ENCODE measurements around the gene HIF1AN.

DNA sequence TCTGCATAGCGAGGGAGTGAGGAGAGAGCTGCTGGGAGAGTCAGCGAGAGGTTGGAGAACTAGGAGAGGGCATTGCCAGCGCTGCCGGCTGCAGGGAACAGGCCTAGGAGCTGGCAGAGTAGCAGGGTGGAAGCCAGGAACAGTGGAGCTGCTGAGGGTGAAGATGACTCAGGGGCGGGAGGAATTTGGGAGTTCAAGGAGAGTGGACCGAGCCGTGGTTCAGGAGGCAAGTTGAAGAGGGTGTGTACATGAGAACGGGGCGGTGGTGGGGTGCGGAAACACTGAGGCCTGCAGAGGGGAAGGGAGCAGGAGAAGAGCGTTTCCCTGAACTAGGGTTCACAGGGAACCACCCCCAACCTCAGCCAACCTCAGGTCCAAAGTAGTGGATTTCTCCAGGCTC lies 31.5 kb downstream of the HIF1AN start:
- TF ChIP-seq, protein P1, sequence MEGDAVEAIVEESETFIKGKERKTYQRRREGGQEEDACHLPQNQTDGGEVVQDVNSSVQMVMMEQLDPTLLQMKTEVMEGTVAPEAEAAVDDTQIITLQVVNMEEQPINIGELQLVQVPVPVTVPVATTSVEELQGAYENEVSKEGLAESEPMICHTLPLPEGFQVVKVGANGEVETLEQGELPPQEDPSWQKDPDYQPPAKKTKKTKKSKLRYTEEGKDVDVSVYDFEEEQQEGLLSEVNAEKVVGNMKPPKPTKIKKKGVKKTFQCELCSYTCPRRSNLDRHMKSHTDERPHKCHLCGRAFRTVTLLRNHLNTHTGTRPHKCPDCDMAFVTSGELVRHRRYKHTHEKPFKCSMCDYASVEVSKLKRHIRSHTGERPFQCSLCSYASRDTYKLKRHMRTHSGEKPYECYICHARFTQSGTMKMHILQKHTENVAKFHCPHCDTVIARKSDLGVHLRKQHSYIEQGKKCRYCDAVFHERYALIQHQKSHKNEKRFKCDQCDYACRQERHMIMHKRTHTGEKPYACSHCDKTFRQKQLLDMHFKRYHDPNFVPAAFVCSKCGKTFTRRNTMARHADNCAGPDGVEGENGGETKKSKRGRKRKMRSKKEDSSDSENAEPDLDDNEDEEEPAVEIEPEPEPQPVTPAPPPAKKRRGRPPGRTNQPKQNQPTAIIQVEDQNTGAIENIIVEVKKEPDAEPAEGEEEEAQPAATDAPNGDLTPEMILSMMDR (IDR thresholded peaks at IDR 0.05): no peak
- TF ChIP-seq POLR2A (IDR thresholded peaks at IDR 0.05): no peak

Measured in Peyer's patch (tissue), 4 donors.